Hematopoietic multipotent progenitor cell treated with erythropoietin and hydrocortisone succinate and interleukin-3 and kit ligand, for 4 days (in vitro differentiated cells): ENCODE results near the gene TMEM163.
"Not testable (repeated sequence)": the region's sequence is repeated elsewhere in the genome, so short reads cannot be mapped to it uniquely, and the experiment has no call there.

Experiments used
- DNase-seq: peaks from one replicate; pipeline ENCODE4 v3.0.0-alpha.2; 2015

The TMEM163 gene

DNA sequence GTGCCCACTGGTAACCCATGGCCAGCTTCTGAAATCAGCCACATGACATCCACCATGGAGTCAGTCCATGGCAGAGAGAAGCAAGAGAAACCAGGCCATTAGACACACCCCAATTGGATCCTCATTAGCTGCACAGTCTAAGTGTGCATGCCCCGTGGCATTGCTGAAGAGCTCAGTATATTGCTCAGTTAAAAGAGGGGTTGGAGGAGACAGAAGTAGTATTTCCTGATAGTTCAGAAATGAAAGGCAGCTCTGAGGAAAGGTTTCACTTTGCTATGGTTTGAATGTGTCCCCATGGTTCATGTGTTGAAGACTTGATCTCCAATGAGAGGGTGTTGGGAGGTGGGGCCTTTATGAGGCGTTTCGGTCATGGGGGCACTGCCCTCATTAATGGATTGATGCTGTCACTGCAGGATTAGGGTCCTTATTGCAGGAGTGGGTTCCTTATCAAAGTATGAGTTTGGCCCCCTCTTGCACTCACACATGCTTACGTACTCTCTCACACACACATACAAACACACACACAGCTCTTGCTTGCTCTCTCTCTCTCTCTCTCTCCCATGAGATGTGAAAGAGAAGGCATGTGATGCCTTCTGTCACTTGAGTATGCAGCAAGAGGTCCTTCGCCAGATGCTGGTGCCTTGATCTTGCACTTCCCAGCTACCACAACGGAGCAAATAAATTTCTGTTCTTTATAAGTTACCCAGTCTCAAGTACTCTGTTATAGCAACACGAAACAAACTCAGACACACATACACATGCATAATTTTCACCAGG is 58.0 kb downstream of the TMEM163 start:
- no peak for DNase-seq

- DNase-seq = no peak
Measured at GRCh38 chr2:134659724-134660123, 59.1 kb downstream of the TMEM163 start.

GRCh38 chr2:134657650-134658250 is 61.0 kb downstream of the TMEM163 start:
- DNase-seq = peak; percentile 53

GRCh38 chr2:134656391-134656790 is 62.4 kb downstream of the TMEM163 start:
- not testable (repeated sequence) for DNase-seq

DNA sequence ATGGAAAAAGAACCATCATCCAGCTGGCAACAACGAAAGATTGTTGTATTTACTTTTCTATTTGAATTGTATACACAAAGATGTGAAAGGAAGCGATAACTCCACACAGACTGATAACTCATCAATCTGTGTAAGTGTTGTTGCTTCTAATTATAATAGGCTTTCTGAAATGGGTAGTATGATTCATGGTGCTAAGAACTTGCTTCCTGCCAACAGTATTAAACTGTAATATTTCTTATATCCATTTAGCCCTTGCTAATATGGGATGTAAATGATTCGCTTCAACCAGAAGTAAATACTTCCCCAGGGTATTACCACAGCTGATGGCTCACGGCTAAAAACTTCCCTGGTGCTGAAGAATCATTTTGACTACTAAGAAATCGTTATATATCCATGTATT is 70.2 kb downstream of the TMEM163 start:
- no peak for DNase-seq

DNA sequence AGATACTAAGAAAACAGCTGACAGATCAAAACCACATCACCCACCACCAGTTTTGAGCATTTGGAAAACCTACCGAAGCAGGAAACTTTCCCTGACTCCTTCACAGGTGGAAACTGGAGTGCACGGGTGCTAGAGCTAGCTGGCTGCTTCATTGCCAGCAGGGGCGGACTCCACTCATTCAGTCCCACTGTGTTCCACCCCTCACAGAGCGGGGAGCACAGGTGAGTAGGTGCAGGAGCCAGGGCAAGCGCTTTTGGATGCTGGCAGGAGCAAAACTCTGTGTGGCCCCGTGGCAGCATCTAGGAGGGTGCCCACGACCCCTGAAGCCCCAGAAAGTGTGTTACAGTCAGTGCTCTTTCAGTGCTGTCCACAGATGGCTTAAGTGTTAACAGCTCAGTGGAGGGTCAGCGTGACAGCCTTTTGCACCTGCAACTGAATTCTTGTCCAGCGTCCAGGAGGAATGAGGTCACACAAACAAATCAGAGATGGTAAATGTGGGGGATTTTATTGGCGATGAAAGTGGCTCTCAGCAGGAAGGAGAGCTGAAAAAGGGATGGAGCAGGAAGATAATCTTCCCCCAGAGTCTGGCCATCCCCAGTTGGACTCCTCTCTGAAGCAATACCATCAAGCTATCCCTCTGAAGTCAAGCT is 71.1 kb downstream of the TMEM163 start:
- no peak for DNase-seq

GRCh38 chr2:134642938-134643337 is 75.9 kb downstream of the TMEM163 start:
- DNase-seq = no peak

- no peak for DNase-seq
Measured at GRCh38 chr2:134640494-134640893, 78.3 kb downstream of the TMEM163 start.

GRCh38 chr2:134639265-134639664 is 79.5 kb downstream of the TMEM163 start:
- DNase-seq = no peak

GRCh38 chr2:134636714-134637113 is 82.1 kb downstream of the TMEM163 start:
- DNase-seq = no peak

DNA sequence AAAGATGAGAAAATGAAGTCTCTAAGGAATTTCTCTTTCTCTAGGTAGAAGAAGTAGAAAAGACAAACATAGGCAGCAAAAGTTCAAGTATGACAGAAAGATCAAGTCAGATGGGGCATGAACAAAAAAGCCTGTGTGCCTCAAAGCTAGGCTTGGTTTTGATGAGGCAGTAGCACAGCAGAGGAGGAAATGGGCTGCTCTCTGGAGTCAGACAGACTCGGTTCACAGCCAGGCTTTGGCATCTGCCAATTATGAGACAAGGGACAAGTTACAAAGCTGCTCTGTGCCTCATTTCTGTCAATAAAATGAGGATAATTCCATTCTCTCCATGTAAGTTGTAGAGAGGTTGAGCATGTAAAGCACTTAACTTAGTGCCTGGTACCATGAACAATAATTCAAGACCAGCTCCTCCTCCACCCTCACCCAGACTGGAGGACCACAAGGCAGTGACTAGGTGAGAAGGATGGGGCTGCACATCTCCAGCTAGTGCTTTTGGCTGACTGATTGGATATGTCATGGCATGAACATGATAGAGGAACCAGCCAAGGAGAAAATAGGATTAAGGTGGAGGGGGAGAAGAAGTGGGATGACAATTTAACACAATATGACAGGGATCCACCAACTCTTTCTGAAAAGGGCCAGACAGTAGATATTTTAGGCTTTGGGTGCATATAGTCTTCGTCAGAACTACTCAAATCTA is 84.6 kb downstream of the TMEM163 start:
- no peak for DNase-seq

GRCh38 chr2:134630504-134631159 is 88.2 kb downstream of the TMEM163 start:
- DNase-seq = peak; percentile 16

DNA sequence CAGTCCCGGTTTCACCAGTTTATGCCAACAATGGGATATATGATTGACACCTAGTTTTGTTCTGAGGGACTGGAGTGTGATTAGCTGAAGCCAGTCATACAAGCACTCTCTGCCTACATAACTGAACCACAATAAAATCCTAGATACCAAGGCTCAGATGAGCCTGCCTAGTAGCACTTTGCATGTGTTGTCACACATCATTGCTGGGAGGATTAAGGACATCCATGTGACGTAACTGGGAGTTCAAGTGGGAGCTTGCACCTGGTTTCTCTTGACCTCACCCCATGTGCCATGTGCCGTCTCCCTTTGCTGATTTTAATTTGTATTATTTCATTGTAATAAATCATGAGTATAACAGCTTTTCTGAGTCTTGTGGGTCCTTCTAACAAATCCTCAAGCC is 90.3 kb downstream of the TMEM163 start:
- no peak for DNase-seq

- DNase-seq = no peak
Measured at GRCh38 chr2:134626781-134627180, 92.0 kb downstream of the TMEM163 start.

- no peak for DNase-seq
Measured at GRCh38 chr2:134625311-134625710, 93.5 kb downstream of the TMEM163 start.

DNA sequence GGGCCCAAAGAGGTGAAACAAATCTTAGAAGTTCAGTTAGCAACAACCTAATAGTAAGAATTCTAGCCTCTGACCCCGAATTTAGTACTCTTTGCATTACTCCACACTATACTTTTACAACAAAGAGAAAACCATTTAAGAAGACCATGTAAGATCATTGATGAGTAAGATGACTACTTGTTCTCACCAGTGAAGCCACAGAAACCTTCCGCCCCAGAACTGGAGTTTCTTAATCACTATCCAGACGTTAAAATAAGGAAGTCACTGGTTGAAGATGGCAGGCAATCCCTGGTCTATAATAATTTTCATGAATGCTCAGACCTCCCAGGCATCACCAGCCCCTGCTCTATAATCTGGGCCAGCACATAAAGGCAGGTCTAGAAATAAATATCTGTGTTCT is 95.0 kb downstream of the TMEM163 start:
- peak; percentile 67 for DNase-seq

DNA sequence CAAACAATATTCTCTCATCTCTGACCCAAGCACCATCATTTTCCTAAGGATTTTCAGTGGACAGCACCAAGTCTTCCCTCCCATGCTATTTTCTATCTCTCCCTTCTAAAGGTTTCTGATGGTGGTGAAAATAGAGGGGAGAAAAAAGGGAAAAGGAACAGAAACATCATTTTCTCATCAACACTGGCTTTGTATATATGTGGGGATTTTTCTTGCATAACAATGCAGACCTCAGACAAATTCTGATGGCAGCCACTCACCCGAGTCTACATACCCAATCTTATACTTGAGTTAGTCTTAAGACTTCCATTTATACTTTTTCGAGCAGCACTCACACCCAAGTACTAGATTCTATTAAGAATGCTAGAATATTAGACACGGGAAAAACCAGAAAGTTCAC is 95.8 kb downstream of the TMEM163 start:
- DNase-seq = no peak

- DNase-seq = no peak
Measured at GRCh38 chr2:134621939-134622705, 96.7 kb downstream of the TMEM163 start.

DNA sequence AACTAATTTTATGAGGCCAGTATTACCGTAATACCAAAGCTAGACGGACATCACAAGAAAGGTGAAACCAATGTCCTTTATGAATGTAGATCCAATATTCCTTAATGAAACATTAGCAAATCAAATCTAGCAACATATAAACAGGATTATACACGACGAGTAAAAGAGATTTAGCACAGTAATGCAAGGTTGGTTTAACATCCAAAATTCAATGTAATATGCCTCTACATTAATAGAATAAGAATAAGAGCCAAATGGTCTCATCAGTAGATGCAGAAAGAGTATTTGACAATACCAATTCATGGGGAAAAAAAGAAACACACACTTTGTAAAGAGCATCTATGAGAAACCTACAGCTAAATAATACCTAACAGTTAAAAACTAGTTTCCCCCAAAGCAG is 99.5 kb downstream of the TMEM163 start:
- no peak for DNase-seq

GRCh38 chr2:134615480-134615879 is 103.3 kb downstream of the TMEM163 start:
- DNase-seq = not testable (repeated sequence)

- no peak for DNase-seq
Measured at GRCh38 chr2:134611316-134611715, 107.5 kb downstream of the TMEM163 start.

DNA sequence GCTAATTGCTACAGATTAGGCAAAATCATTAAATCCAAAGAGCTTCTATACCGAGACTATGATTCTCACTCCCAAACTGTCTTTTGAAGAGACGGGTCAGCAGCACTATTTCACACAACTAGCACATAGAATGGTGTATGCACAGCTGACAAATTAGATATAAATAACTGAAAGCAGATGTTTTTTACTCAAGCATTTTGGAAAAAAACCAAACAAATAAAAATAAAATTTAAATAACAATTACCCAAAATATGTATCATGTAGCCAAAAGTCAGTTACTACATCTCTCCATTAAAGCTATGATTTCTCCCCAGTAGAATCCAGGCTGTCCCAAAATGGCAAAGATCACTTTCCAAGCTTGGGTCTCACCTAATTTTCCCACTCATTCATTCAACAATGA is 107.9 kb downstream of the TMEM163 start:
- DNase-seq = no peak
